Thyroid gland (tissue), 4 donors: Measurements from ENCODE around the gene DENND1A. TPM values are rescaled to one million over a fixed set of nuclear protein-coding genes. Genes with fewer than 3 reads are reported as not detected.

Source experiments
- DNase-seq, 2 donors: peaks; one replicate each; pipeline ENCODE4 v3.0.0-alpha.2; 2019
- H3K27ac ChIP-seq, 3 donors: fragments of 200-600 bp; sonication (generic); 1 replicate in 2 of 3; 2 replicates in 1 of 3; pipeline ENCODE4 v1.5.1; 2016 to 2019; ENCODE audit warnings: mild to moderate bottlenecking in 1 of 3, moderate library complexity in 1 of 3
- H3K27me3 ChIP-seq: fragments of 200-600 bp; sonication (generic); one replicate; pipeline ENCODE4 v1.5.1; 2019
- H3K36me3 ChIP-seq, 2 donors: fragments of 200-600 bp; sonication (generic); one replicate each; pipeline ENCODE4 v1.5.1; 2016 to 2019
- H3K4me1 ChIP-seq, 2 donors: fragments of 200-600 bp; sonication (generic); one replicate each; pipeline ENCODE4 v1.5.1; 2017 to 2019
- H3K4me3 ChIP-seq, 3 donors: fragments of 200-600 bp; sonication (generic); replicated peaks in 1 of 3; 1 replicate in 2 of 3; 2 replicates in 1 of 3; pipeline ENCODE4 v1.5.1; 2016; ENCODE audit warnings: mild to moderate bottlenecking in 1 of 3
- H3K9me3 ChIP-seq: fragments of 200-600 bp; sonication (generic); one replicate; pipeline ENCODE4 v1.5.1; 2017
- POLR2A ChIP-seq, 2 donors: fragments of 450-650 bp; IDR thresholded peaks; one replicate each; pipeline ENCODE4 v1.6.1; 2017; ENCODE audit warnings: antibody characterized with exemption in 2 of 2, mild to moderate bottlenecking in 2 of 2, moderate library complexity in 1 of 2
- WGBS, 2 donors: methylation state at CpG; one replicate each; pipeline ENCODE4 v1.1.5; 2017; 5-methylcytosine and 5-hydroxymethylcytosine counted together
- intact Hi-C: fragments of 100-400 bp; cut with DNase I; formaldehyde crosslinking; loops from one replicate; pipeline ENCODE4 v1.15.1; 2023
- total RNA-seq, 4 donors: library from RNA; depleted of rRNA; stranded (reverse); fragments of >200 nt; gene quantifications; one replicate each; pipeline ENCODE4 v1.2.3, GENCODE V29; 2016
- TF ChIP-seq, protein P1 (sequence below), 6 experiments: fragments of 200-600 bp in 3 of 6; fragments of 450-650 bp in 3 of 6; sonication (generic) in 3 of 6; IDR thresholded peaks; one replicate each; pipeline ENCODE4 v1.5.1; 2016 to 2019; ENCODE audit warnings: antibody characterized with exemption in 6 of 6, mild to moderate bottlenecking in 2 of 6, inconsistent platforms in 1 of 6, moderate library complexity in 1 of 6

The DENND1A gene
- total RNA-seq, 4 donors from 2014 or later = 18.8 to 34.4 (median 28.2) TPM

DNA sequence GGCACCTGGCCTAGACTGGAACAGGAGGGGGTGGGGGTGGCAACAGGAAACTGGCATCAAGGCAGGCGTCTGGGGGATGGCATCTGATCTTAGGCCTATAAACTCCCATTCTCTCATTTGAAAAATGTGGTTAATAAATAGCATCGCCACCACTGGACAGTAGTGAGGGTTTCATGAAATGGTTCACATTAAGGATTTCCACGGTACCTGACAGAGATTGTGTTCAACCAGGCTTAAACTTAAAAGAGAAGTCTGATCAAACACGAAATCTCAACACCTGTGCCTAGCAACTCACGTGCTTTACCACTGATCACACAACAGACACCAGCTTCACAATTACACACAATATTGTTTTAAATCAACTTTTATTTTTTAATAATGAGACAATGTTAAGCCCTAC is 3.0 kb downstream of the DENND1A start:
- 93 to 97% methylated on average over 5 of the region's 5 CpGs for WGBS, 2 donors
- intact Hi-C loops = no loop called here
- H3K4me3 ChIP-seq = no peak overlapping the region
- TF ChIP-seq, protein P1, sequence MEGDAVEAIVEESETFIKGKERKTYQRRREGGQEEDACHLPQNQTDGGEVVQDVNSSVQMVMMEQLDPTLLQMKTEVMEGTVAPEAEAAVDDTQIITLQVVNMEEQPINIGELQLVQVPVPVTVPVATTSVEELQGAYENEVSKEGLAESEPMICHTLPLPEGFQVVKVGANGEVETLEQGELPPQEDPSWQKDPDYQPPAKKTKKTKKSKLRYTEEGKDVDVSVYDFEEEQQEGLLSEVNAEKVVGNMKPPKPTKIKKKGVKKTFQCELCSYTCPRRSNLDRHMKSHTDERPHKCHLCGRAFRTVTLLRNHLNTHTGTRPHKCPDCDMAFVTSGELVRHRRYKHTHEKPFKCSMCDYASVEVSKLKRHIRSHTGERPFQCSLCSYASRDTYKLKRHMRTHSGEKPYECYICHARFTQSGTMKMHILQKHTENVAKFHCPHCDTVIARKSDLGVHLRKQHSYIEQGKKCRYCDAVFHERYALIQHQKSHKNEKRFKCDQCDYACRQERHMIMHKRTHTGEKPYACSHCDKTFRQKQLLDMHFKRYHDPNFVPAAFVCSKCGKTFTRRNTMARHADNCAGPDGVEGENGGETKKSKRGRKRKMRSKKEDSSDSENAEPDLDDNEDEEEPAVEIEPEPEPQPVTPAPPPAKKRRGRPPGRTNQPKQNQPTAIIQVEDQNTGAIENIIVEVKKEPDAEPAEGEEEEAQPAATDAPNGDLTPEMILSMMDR (IDR thresholded peaks at IDR 0.05) = no peak
- TF ChIP-seq POLR2A (IDR thresholded peaks at IDR 0.05) = no peak
- no peak overlapping the region for H3K27ac ChIP-seq
- H3K9me3 ChIP-seq = no peaks in the 10 kb centered on the region
- H3K27me3 ChIP-seq = no peaks in the 10 kb centered on the region
- peaks cover 26 to 28% of the 10 kb centered on the region in 2 donors for H3K4me1 ChIP-seq
- no peak for DNase-seq
- H3K36me3 ChIP-seq = no peaks in the 10 kb centered on the region

DNA sequence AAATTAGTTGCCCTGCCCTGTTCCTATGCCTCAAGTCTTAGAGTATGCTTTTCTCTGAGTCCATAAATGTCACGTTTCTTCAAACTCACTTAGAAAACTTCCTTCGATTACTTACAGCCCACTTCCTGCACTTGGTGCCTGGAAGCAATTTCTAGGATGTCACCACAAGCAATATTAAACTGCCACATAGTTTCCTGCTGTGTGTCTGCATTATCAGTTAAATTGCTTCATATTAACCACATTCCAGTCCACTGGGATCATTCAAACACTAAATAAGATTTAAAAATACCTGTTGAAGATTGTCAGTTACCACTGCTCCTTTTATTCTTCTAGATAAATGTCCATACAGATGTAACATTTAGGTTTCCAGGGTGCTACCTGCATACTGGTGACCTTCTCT is 4.1 kb downstream of the DENND1A start:
- DNase-seq = no peak
- Histone ChIP-seq H3K4me3 (no peak overlapping the region), H3K9me3 (no peaks in the 10 kb centered on the region), H3K36me3 (no peaks in the 10 kb centered on the region), H3K27ac (no peak overlapping the region), H3K4me1 (peaks cover 26 to 28% of the 10 kb centered on the region in 2 donors), H3K27me3 (no peaks in the 10 kb centered on the region)
- intact Hi-C loops = no loop called here
- no peak for TF ChIP-seq POLR2A (IDR thresholded peaks at IDR 0.05)
- TF ChIP-seq, protein P1 (IDR thresholded peaks at IDR 0.05) = no peak
- WGBS, 2 donors = 74 to 83% methylated on average over 2 of the region's 2 CpGs

DNA sequence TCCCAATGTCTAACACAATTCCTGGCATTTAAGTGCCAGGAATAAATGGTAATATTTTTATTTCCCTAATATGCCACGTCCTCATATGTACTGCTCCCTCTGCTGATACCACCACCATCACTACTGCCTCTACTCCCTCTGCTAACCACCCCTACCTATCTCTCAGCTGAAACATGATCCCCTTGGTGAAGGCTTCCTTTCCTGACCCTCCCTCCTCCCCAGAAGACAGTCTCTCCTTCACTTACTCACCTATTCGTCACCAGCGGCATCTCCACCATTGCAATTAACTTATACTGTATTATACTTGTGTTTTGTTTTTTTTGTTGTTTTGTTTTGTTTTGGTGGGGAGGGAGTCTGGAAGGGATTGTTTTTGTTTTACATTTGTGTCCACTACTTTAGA is 4.8 kb downstream of the DENND1A start:
- 96 to 98% methylated on average over 3 of the region's 3 CpGs for WGBS, 2 donors
- H3K27ac ChIP-seq = no peak overlapping the region
- no peak for DNase-seq
- H3K9me3 ChIP-seq = no peaks in the 10 kb centered on the region
- intact Hi-C loops = no loop called here
- no peak for TF ChIP-seq POLR2A (IDR thresholded peaks at IDR 0.05)
- TF ChIP-seq, protein P1 (IDR thresholded peaks at IDR 0.05) = no peak
- no peaks in the 10 kb centered on the region for H3K27me3 ChIP-seq
- peaks cover 24 to 26% of the 10 kb centered on the region in 2 donors for H3K4me1 ChIP-seq
- H3K4me3 ChIP-seq = no peak overlapping the region
- H3K36me3 ChIP-seq = no peaks in the 10 kb centered on the region

DNA sequence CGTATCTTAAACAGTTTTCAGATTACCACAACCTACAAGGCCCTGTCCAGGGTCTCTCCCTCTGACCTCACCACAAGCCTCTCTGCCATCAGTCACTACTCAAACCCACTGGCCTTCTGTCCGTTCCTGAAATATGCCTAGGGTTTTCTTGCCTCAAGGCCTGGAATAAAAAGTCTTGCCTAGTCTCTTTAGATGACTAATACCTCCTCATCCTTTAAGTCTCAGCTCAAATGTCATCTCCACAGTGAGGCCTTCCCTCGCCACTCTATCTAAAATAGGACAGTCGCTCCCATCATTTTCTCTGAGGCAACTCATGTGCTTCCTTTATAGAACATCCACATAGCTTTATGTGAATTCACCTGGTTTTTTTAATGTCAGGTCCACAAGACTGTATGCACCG is 5.2 kb downstream of the DENND1A start:
- intact Hi-C loops = no loop called here
- WGBS, 2 donors = 97 to 98% methylated on average over 5 of the region's 5 CpGs
- DNase-seq = no peak
- TF ChIP-seq, protein P1 (IDR thresholded peaks at IDR 0.05) = no peak
- no peak for TF ChIP-seq POLR2A (IDR thresholded peaks at IDR 0.05)
- Histone ChIP-seq H3K4me1 (peaks cover 23 to 26% of the 10 kb centered on the region in 2 donors), H3K4me3 (no peak overlapping the region), H3K27me3 (no peaks in the 10 kb centered on the region), H3K27ac (no peak overlapping the region), H3K9me3 (no peaks in the 10 kb centered on the region), H3K36me3 (no peaks in the 10 kb centered on the region)

DNA sequence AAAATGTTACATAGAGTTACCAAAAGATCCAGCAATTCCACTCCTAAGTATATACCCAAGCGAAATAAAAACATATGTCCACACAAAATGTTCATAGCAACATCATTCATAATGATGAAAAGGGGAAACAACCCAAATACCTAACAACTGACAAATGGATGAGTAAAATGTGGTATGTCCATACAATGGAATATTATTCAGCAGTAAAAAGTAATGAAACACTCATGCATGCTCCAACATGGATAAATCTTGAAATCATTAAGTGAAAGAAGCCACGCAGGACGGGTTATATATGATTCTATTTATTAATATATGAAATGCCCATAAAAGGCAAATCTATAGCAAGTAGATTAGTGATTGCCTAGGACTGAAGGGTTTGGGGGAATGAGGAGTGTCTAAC is 6.0 kb downstream of the DENND1A start:
- intact Hi-C loops = no loop called here

More for the DNA sequence above, 6.0 kb downstream of the DENND1A start:
- H3K4me1 ChIP-seq = peaks cover 20 to 21% of the 10 kb centered on the region in 2 donors
- TF ChIP-seq, protein P1 (IDR thresholded peaks at IDR 0.05) = no peak
- no peak for TF ChIP-seq POLR2A (IDR thresholded peaks at IDR 0.05)
- no peak overlapping the region for H3K27ac ChIP-seq
- DNase-seq = no peak
- no peaks in the 10 kb centered on the region for H3K27me3 ChIP-seq
- 96 to 99% methylated on average over 3 of the region's 3 CpGs for WGBS, 2 donors
- no peak overlapping the region for H3K4me3 ChIP-seq
- H3K9me3 ChIP-seq = no peaks in the 10 kb centered on the region
- no peaks in the 10 kb centered on the region for H3K36me3 ChIP-seq
